Cardiac muscle cell (in vitro differentiated cells and primary cell): ENCODE measurements around the gene SLC7A14. TPM values are rescaled to one million over a fixed set of nuclear protein-coding genes. Genes with fewer than 3 reads are reported as not detected.
A peak's percentile ranks its signal among the peaks of the same experiment; 100 is the strongest.

Experiments
- DNase-seq, 2 donors: peaks; one replicate each; pipeline versions ENCODE4 v3.0.0 to v3.0.0-alpha.2; 2010 to 2017; ENCODE audit warnings: low read depth in 1 of 2, low spot score in 1 of 2
- H3K27ac ChIP-seq: fragments of 200-600 bp; sonication (generic); 2 replicates; pipeline ENCODE4 v1.5.1; 2016
- H3K27me3 ChIP-seq: fragments of 200-600 bp; sonication (generic); 2 replicates; pipeline ENCODE4 v1.6.0; 2016; ENCODE audit warnings: control low read depth
- H3K36me3 ChIP-seq: fragments of 200-600 bp; sonication (generic); 2 replicates; pipeline ENCODE4 v1.5.1; 2016; ENCODE audit warnings: control low read depth
- H3K4me1 ChIP-seq: fragments of 200-600 bp; sonication (generic); 2 replicates; pipeline ENCODE4 v1.8.1; 2017; ENCODE audit warnings: low read depth, mild to moderate bottlenecking, mixed run types
- H3K4me3 ChIP-seq: fragments of 200-600 bp; sonication (generic); 2 replicates; pipeline ENCODE4 v1.5.1; 2016; ENCODE audit warnings: mild to moderate bottlenecking
- H3K9me3 ChIP-seq: fragments of 200-600 bp; sonication (generic); 2 replicates; pipeline ENCODE4 v1.5.1; 2017; ENCODE audit warnings: low read depth, mild to moderate bottlenecking, control low read depth
- CTCF ChIP-seq: IDR thresholded peaks from 2 replicates; pipeline ENCODE4 v1.5.1; 2012; ENCODE audit warnings: low read depth, mild to moderate bottlenecking, low read length
- polyA plus RNA-seq: library from polyadenylated mRNA; unstranded; fragments of >200 nt; fragmentation: Nextera tagmentation; extraction: Ambion mirVana; gene quantifications from 2 replicates; pipeline ENCODE4 v1.2.1, GENCODE V29; 2016
- total RNA-seq: library from RNA; depleted of rRNA; stranded (reverse); fragments of >200 nt; gene quantifications from 2 replicates; pipeline ENCODE4 v1.2.3, GENCODE V29; 2016

The SLC7A14 gene
- total and polyA plus RNA-seq, 2 experiments from 2014 or later, result not detected

DNA sequence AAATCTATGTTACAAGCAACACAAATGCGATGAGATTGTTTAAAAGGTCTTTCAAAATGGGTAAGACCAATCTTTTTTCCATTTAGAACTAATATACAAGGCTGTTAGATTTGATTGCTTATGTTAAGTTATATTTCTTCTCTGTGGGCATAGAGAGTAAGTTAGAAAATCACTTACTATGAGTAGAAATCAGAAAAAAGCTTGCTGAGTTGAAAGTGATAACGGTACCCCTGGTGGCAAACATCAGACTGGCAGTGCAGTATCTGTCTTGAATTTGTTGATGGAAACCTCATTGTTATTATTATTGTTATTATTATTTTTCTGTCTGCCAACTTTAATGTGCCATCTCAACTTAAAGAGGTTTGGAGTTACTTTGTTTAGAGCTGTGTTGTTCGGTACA, 154.8 kb downstream of the SLC7A14 start:
- Histone ChIP-seq H3K4me3 (no peak overlapping the region), H3K4me1 (no peaks in the 10 kb centered on the region), H3K27ac (no peak overlapping the region), H3K9me3 (no peaks in the 10 kb centered on the region), H3K36me3 (no peaks in the 10 kb centered on the region), H3K27me3 (no peaks in the 10 kb centered on the region)
- DNase-seq, result no peak
- TF ChIP-seq CTCF, result no peak

DNA sequence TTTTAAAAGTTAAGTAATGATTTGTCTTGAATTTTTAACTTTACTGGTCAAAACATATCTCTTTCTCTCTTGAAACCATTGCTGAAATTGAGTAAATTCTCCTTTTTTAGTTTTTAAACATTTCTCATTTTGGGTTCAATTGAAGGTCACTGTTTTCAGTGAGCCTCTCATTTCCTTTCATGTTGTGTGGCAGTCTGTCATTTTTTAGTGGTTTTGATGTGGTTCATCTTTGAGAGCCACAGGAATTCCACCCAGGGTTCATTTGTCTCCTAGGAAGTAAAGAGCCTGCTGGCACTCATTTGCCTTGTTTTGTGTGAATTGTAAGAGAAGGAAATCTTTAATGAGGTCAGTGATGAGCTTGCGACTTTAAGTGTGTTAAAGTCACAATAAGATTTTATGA, 156.8 kb downstream of the SLC7A14 start:
- H3K27ac ChIP-seq, result no peak overlapping the region
- no peaks in the 10 kb centered on the region for H3K4me1 ChIP-seq
- TF ChIP-seq CTCF, result no peak
- no peaks in the 10 kb centered on the region for H3K36me3 ChIP-seq
- H3K9me3 ChIP-seq, result no peaks in the 10 kb centered on the region
- DNase-seq, result peak in 1 of 2 donors; percentile 74
- no peak overlapping the region for H3K4me3 ChIP-seq
- no peaks in the 10 kb centered on the region for H3K27me3 ChIP-seq

DNA sequence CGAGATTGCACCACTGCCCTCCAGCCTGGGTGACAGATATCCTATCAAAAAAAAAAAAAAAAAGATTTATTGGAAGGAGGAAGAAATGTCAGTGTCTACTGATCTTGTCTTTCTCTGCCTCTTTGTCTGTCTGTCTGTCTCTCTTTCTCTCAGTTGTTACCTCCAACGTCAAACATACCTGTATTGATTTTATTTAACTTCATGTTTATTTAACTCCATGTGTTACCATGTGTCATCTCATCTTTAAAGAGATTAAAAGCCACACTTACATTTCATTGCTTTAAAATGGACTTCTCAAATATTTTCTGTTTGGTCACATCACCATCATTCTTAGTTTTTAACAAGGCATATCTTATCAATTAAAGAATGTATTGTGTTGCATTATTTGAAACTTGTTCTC, 157.8 kb downstream of the SLC7A14 start:
- no peak for DNase-seq
- H3K36me3 ChIP-seq, result no peaks in the 10 kb centered on the region
- H3K9me3 ChIP-seq, result no peaks in the 10 kb centered on the region
- no peaks in the 10 kb centered on the region for H3K4me1 ChIP-seq
- no peaks in the 10 kb centered on the region for H3K27me3 ChIP-seq
- no peak overlapping the region for H3K27ac ChIP-seq
- no peak overlapping the region for H3K4me3 ChIP-seq
- no peak for TF ChIP-seq CTCF

DNA sequence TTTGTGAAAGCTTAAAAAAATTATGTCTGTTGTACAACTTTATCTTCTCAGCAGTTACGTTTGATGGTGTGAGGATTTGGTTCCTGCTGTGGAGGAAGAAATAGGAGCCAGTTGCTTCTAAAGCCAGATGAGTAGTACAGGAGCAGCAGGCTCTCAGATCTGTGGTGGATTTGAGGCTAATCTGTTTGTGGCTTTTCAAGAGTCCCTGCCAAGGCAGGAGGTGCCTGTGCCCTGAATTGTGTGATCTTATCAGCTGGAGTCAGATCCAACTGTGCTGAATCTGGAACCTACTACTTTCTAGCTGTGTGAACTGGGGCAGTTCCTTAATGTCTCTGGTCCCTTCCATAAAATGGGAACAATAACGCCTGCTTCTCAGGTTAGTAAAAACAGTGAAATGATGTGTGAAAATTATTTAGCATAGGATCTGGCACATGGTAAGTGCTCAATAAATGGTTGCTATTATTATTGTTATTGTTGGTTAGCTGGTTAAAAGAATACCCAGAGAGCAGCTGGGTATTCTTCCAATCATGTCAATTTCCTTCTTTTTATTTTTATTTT, 159.6 kb downstream of the SLC7A14 start:
- Histone ChIP-seq H3K9me3 (no peaks in the 10 kb centered on the region), H3K27me3 (no peaks in the 10 kb centered on the region), H3K4me1 (no peaks in the 10 kb centered on the region), H3K36me3 (no peaks in the 10 kb centered on the region), H3K27ac (no peak overlapping the region), H3K4me3 (no peak overlapping the region)
- no peak for TF ChIP-seq CTCF
- DNase-seq, result peak in 1 of 2 donors; percentile 40

- Histone ChIP-seq H3K4me3 (no peak overlapping the region), H3K27ac (no peak overlapping the region), H3K27me3 (no peaks in the 10 kb centered on the region), H3K9me3 (no peaks in the 10 kb centered on the region), H3K4me1 (no peaks in the 10 kb centered on the region), H3K36me3 (no peaks in the 10 kb centered on the region)
- TF ChIP-seq CTCF, result no peak
- DNase-seq, result no peak
Observed at GRCh38 chr3:170425491-170426239, 160.2 kb downstream of the SLC7A14 start.
